ENCODE data around the gene DHX15.

DNA sequence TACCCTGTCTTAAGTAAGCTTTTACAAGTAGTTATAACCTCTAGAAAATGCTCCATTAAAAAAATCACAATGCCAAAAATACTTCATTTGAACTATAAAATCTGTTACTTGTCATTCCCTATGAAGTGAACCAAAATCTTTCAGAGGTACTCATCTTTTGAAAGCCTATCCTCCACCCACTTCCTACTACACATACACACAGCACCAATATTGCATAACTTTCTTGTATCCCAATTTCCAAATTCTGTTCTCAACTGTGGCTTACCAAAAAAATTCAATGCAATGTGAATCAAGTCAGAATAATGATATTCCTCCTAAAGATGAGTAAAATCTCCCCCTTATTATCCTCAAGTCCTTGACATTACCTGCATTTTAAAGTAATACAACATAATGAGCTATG lies 15.9 kb downstream of the DHX15 start:
- TF ChIP-seq, protein P1, sequence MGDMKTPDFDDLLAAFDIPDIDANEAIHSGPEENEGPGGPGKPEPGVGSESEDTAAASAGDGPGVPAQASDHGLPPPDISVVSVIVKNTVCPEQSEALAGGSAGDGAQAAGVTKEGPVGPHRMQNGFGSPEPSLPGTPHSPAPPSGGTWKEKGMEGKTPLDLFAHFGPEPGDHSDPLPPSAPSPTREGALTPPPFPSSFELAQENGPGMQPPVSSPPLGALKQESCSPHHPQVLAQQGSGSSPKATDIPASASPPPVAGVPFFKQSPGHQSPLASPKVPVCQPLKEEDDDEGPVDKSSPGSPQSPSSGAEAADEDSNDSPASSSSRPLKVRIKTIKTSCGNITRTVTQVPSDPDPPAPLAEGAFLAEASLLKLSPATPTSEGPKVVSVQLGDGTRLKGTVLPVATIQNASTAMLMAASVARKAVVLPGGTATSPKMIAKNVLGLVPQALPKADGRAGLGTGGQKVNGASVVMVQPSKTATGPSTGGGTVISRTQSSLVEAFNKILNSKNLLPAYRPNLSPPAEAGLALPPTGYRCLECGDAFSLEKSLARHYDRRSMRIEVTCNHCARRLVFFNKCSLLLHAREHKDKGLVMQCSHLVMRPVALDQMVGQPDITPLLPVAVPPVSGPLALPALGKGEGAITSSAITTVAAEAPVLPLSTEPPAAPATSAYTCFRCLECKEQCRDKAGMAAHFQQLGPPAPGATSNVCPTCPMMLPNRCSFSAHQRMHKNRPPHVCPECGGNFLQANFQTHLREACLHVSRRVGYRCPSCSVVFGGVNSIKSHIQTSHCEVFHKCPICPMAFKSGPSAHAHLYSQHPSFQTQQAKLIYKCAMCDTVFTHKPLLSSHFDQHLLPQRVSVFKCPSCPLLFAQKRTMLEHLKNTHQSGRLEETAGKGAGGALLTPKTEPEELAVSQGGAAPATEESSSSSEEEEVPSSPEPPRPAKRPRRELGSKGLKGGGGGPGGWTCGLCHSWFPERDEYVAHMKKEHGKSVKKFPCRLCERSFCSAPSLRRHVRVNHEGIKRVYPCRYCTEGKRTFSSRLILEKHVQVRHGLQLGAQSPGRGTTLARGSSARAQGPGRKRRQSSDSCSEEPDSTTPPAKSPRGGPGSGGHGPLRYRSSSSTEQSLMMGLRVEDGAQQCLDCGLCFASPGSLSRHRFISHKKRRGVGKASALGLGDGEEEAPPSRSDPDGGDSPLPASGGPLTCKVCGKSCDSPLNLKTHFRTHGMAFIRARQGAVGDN (CRISPR knock-in tag; IDR thresholded peaks at IDR 0.05) = no peak
- TF ChIP-seq EZH2 (conservative IDR thresholded peaks at IDR 0.05; ENCODE audit: low read depth, low read length) (no peak), SRF (IDR thresholded peaks at IDR 0.05; ENCODE audit: low read depth, low read length) (no peak), ATF7 (IDR thresholded peaks at IDR 0.05) (no peak), ATF7 (CRISPR knock-in tag; IDR thresholded peaks at IDR 0.05) (no peak), POLR2AphosphoS5 (IDR thresholded peaks at IDR 0.05; ENCODE audit: low read depth, low read length) (no peak), SPEN (CRISPR knock-in tag; IDR thresholded peaks at IDR 0.05; ENCODE audit: low read depth) (no peak), FLYWCH1 (CRISPR knock-in tag; IDR thresholded peaks at IDR 0.05) (no peak), ZNF629 (CRISPR knock-in tag; conservative IDR thresholded peaks at IDR 0.05) (no peak), PHF8 (CRISPR knock-in tag; IDR thresholded peaks at IDR 0.05) (no peak), SRY (CRISPR knock-in tag; IDR thresholded peaks at IDR 0.05) (no peak)

Measured in HepG2 (cell line).